ENCODE measurements around the gene NFYC.

DNA sequence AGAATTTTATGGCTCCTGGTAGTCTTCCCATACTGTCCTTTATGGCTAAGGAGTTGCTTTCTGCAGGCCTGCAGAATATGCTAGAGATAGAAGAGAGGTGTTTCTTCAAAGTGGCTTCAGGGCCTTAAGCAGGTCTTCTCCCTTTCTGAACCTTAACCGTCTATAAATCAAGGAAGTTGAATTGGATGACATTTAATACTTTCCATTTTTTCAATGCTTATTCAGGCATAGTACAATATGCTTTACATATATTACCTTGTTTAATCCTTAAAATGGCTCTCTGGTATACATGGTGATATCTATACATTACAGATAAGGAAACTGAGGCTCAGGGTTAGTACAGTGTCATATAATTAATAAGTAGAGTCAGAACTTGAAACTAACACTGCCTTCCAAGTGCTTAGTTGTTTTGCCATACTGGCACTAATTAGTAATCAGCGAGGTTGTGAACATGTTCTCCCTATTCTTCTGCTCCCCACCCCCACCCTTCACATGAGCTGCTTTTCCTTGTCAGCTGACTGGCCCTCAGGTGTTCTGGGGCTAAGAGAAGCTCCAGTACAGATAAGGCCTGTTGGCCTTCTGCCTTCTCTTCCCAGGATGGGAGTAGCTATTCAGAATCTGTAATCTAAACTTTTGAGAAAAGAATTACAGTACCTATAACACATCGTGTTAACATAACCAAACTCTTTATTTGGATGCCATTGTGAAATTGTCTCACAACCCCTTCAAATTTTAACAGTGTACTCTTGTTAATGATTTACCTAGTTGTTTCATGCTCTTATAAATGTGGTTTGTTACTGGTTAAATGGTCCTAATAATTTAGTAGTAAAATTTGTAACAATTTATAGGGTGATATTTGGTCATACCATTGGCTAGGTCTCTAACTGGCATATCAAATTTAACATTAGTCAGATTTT is 13.6 kb downstream of the NFYC start:
- TF ChIP-seq, protein P1, sequence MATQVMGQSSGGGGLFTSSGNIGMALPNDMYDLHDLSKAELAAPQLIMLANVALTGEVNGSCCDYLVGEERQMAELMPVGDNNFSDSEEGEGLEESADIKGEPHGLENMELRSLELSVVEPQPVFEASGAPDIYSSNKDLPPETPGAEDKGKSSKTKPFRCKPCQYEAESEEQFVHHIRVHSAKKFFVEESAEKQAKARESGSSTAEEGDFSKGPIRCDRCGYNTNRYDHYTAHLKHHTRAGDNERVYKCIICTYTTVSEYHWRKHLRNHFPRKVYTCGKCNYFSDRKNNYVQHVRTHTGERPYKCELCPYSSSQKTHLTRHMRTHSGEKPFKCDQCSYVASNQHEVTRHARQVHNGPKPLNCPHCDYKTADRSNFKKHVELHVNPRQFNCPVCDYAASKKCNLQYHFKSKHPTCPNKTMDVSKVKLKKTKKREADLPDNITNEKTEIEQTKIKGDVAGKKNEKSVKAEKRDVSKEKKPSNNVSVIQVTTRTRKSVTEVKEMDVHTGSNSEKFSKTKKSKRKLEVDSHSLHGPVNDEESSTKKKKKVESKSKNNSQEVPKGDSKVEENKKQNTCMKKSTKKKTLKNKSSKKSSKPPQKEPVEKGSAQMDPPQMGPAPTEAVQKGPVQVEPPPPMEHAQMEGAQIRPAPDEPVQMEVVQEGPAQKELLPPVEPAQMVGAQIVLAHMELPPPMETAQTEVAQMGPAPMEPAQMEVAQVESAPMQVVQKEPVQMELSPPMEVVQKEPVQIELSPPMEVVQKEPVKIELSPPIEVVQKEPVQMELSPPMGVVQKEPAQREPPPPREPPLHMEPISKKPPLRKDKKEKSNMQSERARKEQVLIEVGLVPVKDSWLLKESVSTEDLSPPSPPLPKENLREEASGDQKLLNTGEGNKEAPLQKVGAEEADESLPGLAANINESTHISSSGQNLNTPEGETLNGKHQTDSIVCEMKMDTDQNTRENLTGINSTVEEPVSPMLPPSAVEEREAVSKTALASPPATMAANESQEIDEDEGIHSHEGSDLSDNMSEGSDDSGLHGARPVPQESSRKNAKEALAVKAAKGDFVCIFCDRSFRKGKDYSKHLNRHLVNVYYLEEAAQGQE (IDR thresholded peaks at IDR 0.05; ENCODE audit: insufficient read depth in 1 of 2, low read depth in 2 of 2, low read length in 2 of 2): no peak
- no peak for TF ChIP-seq FOXP2 (optimal IDR thresholded peaks at IDR 0.05; ENCODE audit: borderline replicate concordance, extremely low read depth, extremely low read length, insufficient read depth)
- TF ChIP-seq POLR2AphosphoS5 (IDR thresholded peaks at IDR 0.05; ENCODE audit: low read depth, low read length): no peak

Measured in PFSK-1 (cell line).